IMR-90 (cell line): ENCODE measurements around the gene STOX2. TPM values are rescaled to one million over a fixed set of nuclear protein-coding genes. Genes with fewer than 3 reads are reported as not detected.
A peak's percentile ranks its signal among the peaks of the same experiment; 100 is the strongest.

Experiments
- ATAC-seq: fragments of 200-7000 bp; cut with Tn5 transposase; 2 replicates; pipeline ENCODE4 v1.9.1; 2020; ENCODE audit warnings: low read depth, mild to moderate bottlenecking, moderate library complexity
- BruUV-seq: library from RNA; stranded (reverse); fragments of 400-500 nt; replicated peaks from 2 replicates; lab custom pipeline; 2021; lab: Mats Ljungman, UMichigan
- CTCF ChIA-PET: fragments of 300-600 bp; formaldehyde crosslinking; extraction: SDS; loops from one replicate; lab custom pipeline; 2021; ENCODE audit warnings: antibody characterized with exemption; lab: Yijun Ruan, JAX
- POLR2A ChIA-PET: fragments of 300-600 bp; sonication (Branson Sonifier 250); formaldehyde crosslinking; loops from one replicate; lab custom pipeline; 2022; ENCODE audit warnings: antibody characterized with exemption; ENCODE audit not compliant: unreplicated experiment; lab: Charles Lee
- DNase-seq: peaks from one replicate; pipeline ENCODE4 v3.0.0; 2013
- H2AFZ ChIP-seq: replicated peaks from 2 replicates; pipeline ENCODE3; 2013; ENCODE audit warnings: low read length, mild to moderate bottlenecking; ENCODE audit not compliant: poor library complexity
- H2AK5ac ChIP-seq: 2 replicates; pipeline ENCODE4 v1.6.1; 2013; ENCODE audit warnings: low read depth, low read length, inconsistent platforms
- H2AK9ac ChIP-seq: replicated peaks from 2 replicates; pipeline ENCODE3; 2013; ENCODE audit warnings: mild to moderate bottlenecking, low read depth, low read length, moderate library complexity; ENCODE audit not compliant: poor library complexity
- H2BK120ac ChIP-seq: 2 replicates; pipeline ENCODE4 v1.6.1; 2013; ENCODE audit warnings: low read depth, low read length, inconsistent platforms
- H2BK15ac ChIP-seq: 3 replicates; pipeline ENCODE4 v1.6.1; 2013; ENCODE audit warnings: low read depth, low read length, inconsistent platforms
- H2BK20ac ChIP-seq: 2 replicates; pipeline ENCODE4 v1.6.1; 2013; ENCODE audit warnings: low read depth, mild to moderate bottlenecking, inconsistent platforms, low read length, moderate library complexity
- H2BK5ac ChIP-seq: 2 replicates; pipeline ENCODE4 v1.6.1; 2013; ENCODE audit warnings: mild to moderate bottlenecking, low read depth, low read length, inconsistent platforms; ENCODE audit not compliant: poor library complexity, severe bottlenecking
- H3K14ac ChIP-seq: replicated peaks from 2 replicates; pipeline ENCODE4 v1.6.1; 2013; ENCODE audit warnings: low read depth, low read length, inconsistent platforms
- H3K18ac ChIP-seq: 2 replicates; pipeline ENCODE4 v1.6.1; 2013; ENCODE audit warnings: low read depth, low read length, control low read depth
- H3K23ac ChIP-seq: 2 replicates; pipeline ENCODE4 v1.6.1; 2013; ENCODE audit warnings: low read depth, low read length, inconsistent platforms
- H3K27ac ChIP-seq: 2 replicates; pipeline ENCODE4 v1.5.1; 2013; ENCODE audit warnings: mild to moderate bottlenecking, control low read depth, low read length; ENCODE audit not compliant: insufficient read depth
- H3K27me3 ChIP-seq: 2 replicates; pipeline ENCODE4 v1.6.1; 2013; ENCODE audit warnings: low read length; ENCODE audit not compliant: control insufficient read depth, insufficient read depth
- H3K36me3 ChIP-seq: 2 replicates; pipeline ENCODE4 v1.6.1; 2013; ENCODE audit warnings: low read length, mixed read lengths; ENCODE audit not compliant: control insufficient read depth, insufficient read depth
- H3K4ac ChIP-seq: 2 replicates; pipeline ENCODE4 v1.6.1; 2013; ENCODE audit warnings: low read depth, low read length, inconsistent platforms
- H3K4me1 ChIP-seq: 2 replicates; pipeline ENCODE4 v1.6.1; 2013; ENCODE audit warnings: low read length, mixed read lengths; ENCODE audit not compliant: control insufficient read depth, insufficient read depth
- H3K4me2 ChIP-seq: 2 replicates; pipeline ENCODE4 v1.6.1; 2013; ENCODE audit warnings: low read depth, mild to moderate bottlenecking, control low read depth, low read length, moderate library complexity
- H3K4me3 ChIP-seq: 2 replicates; pipeline ENCODE4 v1.5.1; 2013; ENCODE audit warnings: low read depth, mild to moderate bottlenecking, control low read depth, low read length, moderate library complexity; ENCODE audit not compliant: insufficient read depth
- H3K56ac ChIP-seq: 2 replicates; pipeline ENCODE4 v1.6.1; 2013; ENCODE audit warnings: low read length, inconsistent platforms; ENCODE audit not compliant: insufficient read depth; ENCODE audit errors: extremely low read depth
- H3K79me1 ChIP-seq, 2 experiments: 2 replicates each; pipeline ENCODE4 v1.6.1; 2013; ENCODE audit warnings: low read length in 2 of 2, inconsistent platforms in 1 of 2, low read depth in 1 of 2
- H3K9ac ChIP-seq: 2 replicates; pipeline ENCODE4 v1.6.1; 2013; ENCODE audit warnings: low read depth, low read length, control low read depth
- H3K9me1 ChIP-seq: 2 replicates; pipeline ENCODE4 v1.6.1; 2013; ENCODE audit warnings: low read length, inconsistent platforms; ENCODE audit not compliant: insufficient read depth
- H3K9me3 ChIP-seq: 2 replicates; pipeline ENCODE4 v1.6.1; 2013; ENCODE audit warnings: low read length; ENCODE audit not compliant: control insufficient read depth, insufficient read depth
- H4K20me1 ChIP-seq: 2 replicates; pipeline ENCODE4 v1.6.1; 2013; ENCODE audit warnings: low read length, inconsistent platforms; ENCODE audit not compliant: insufficient read depth
- H4K5ac ChIP-seq: 2 replicates; pipeline ENCODE4 v1.6.1; 2013; ENCODE audit warnings: mild to moderate bottlenecking, low read depth, low read length, control low read depth
- H4K8ac ChIP-seq, 2 experiments: 2 replicates each; pipeline ENCODE4 v1.6.1; 2013; ENCODE audit warnings: low read depth in 2 of 2, low read length in 2 of 2, control low read depth in 1 of 2, inconsistent platforms in 1 of 2
- H4K91ac ChIP-seq: 2 replicates; pipeline ENCODE4 v1.6.1; 2013; ENCODE audit warnings: low read depth, low read length, inconsistent platforms; ENCODE audit not compliant: insufficient read depth
- BHLHE40 ChIP-seq: fragments of 150-350 bp; IDR thresholded peaks from 2 replicates; pipeline ENCODE4 v1.6.1; 2016; ENCODE audit warnings: mild to moderate bottlenecking, low read depth, low read length
- CEBPB ChIP-seq: IDR thresholded peaks from 2 replicates; pipeline ENCODE4 v1.6.1; 2012; ENCODE audit warnings: low read depth, low read length, improper control_type of control experiment
- CHD1 ChIP-seq: IDR thresholded peaks from 2 replicates; pipeline ENCODE4 v1.6.1; 2012; ENCODE audit warnings: low read depth, low read length, improper control_type of control experiment
- CTCF ChIP-seq: conservative IDR thresholded peaks from 2 replicates; pipeline ENCODE4 v1.5.1; 2012; ENCODE audit warnings: mild to moderate bottlenecking, low read depth, low read length, improper control_type of control experiment
- ELK1 ChIP-seq: fragments of 150-350 bp; IDR thresholded peaks from 2 replicates; pipeline ENCODE4 v1.6.1; 2016; ENCODE audit warnings: low read depth, mild to moderate bottlenecking, low read length, moderate library complexity, borderline replicate concordance
- FOS ChIP-seq: fragments of 150-350 bp; IDR thresholded peaks from 2 replicates; pipeline ENCODE4 v1.6.1; 2016; ENCODE audit warnings: low read depth, low read length
- MAFK ChIP-seq: IDR thresholded peaks from 2 replicates; pipeline ENCODE4 v1.6.1; 2012; ENCODE audit warnings: low read depth, low read length, improper control_type of control experiment
- MAZ ChIP-seq: IDR thresholded peaks from 2 replicates; pipeline ENCODE4 v1.6.1; 2012; ENCODE audit warnings: low read depth, mild to moderate bottlenecking, low read length, improper control_type of control experiment, moderate library complexity, borderline replicate concordance
- MXI1 ChIP-seq: IDR thresholded peaks from 2 replicates; pipeline ENCODE4 v1.6.1; 2012; ENCODE audit warnings: low read depth, mild to moderate bottlenecking, low read length, moderate library complexity, borderline replicate concordance
- NFE2L2 ChIP-seq: fragments of 150-350 bp; IDR thresholded peaks from 2 replicates; pipeline ENCODE4 v1.6.1; 2016; ENCODE audit warnings: low read depth, mild to moderate bottlenecking, low read length
- POLR2A ChIP-seq: IDR thresholded peaks from 2 replicates; pipeline ENCODE4 v1.6.1; 2012; ENCODE audit warnings: mild to moderate bottlenecking, low read depth, low read length
- RAD21 ChIP-seq: IDR thresholded peaks from 2 replicates; pipeline ENCODE4 v1.6.1; 2012; ENCODE audit warnings: low read length, improper control_type of control experiment
- RCOR1 ChIP-seq: IDR thresholded peaks from 2 replicates; pipeline ENCODE4 v1.6.1; 2012; ENCODE audit warnings: mild to moderate bottlenecking, low read length, improper control_type of control experiment; ENCODE audit not compliant: insufficient replicate concordance
- RFX5 ChIP-seq: IDR thresholded peaks from 2 replicates; pipeline ENCODE4 v1.8.0; 2012; ENCODE audit warnings: low read depth, mild to moderate bottlenecking, low read length, moderate library complexity
- SMC3 ChIP-seq: fragments of 150-350 bp; IDR thresholded peaks from 2 replicates; pipeline ENCODE4 v1.6.1; 2016; ENCODE audit warnings: low read depth, mild to moderate bottlenecking, antibody characterized with exemption, low read length, moderate library complexity
- USF2 ChIP-seq: fragments of 150-350 bp; IDR thresholded peaks from 2 replicates; pipeline ENCODE4 v1.6.1; 2017; ENCODE audit warnings: mild to moderate bottlenecking, antibody characterized with exemption, low read length, low read depth
- WGBS, 2 experiments: methylation state at CpG; one replicate each; pipeline versions ENCODE4 v1.1.5 to v1.1.7; 2013; ENCODE audit warnings: missing lambda C conversion rate in 2 of 2; ENCODE audit not compliant: insufficient read length in 1 of 2; ENCODE audit errors: extremely low coverage in 2 of 2; 5-methylcytosine and 5-hydroxymethylcytosine counted together
- dilution Hi-C: fragments of 300-500 bp; cut with HindIII; formaldehyde crosslinking; loops from one replicate; pipeline ENCODE4 v1.14.3; 2018; ENCODE audit warnings: low sequenced_read_pairs; ENCODE audit not compliant: unreplicated experiment
- in situ Hi-C: fragments of 300-500 bp; cut with MboI; formaldehyde crosslinking; loops from 3 replicates; pipeline ENCODE4 v1.14.3; 2019; ENCODE audit warnings: low sequenced_read_pairs, inconsistent platforms, mixed read lengths
- intact Hi-C: fragments of 100-400 bp; cut with micrococcal nuclease; formaldehyde crosslinking; loops from 2 replicates; pipeline ENCODE4 v1.10.0; 2022
- polyA plus RNA-seq, 3 experiments: library from polyadenylated mRNA; depleted of rRNA; stranded (reverse); fragments of >200 nt; gene quantifications; 2 replicates each; pipeline ENCODE4 v1.2.3, GENCODE V29; 2012; ENCODE audit warnings: low replicate concordance in 1 of 3
- total RNA-seq: library from RNA; depleted of rRNA; stranded (reverse); fragments of >200 nt; gene quantifications from 2 replicates; pipeline ENCODE4 v1.2.3, GENCODE V29; 2012

STOX2 gene
- total and polyA plus RNA-seq, 2 of the 4 experiments (the other 2 are of a cell fraction) = 1.1 to 5.4 TPM

GRCh38 chr4:184011826-184012380 lies 106.8 kb downstream of the STOX2 start:
- H3K27me3 ChIP-seq = no peaks in the 10 kb centered on the region
- BruUV-seq = no TSS peak
- H4K5ac ChIP-seq = no peak overlapping the region
- H3K79me1 ChIP-seq = no peaks in the 10 kb centered on the region
- no peak overlapping the region for H3K4me3 ChIP-seq
- no peak overlapping the region for H3K23ac ChIP-seq
- H3K56ac ChIP-seq = no peak overlapping the region
- H2AK9ac ChIP-seq = peak overlapping the region; percentile 26
- H4K20me1 ChIP-seq = no peaks in the 10 kb centered on the region
- CTCF ChIA-PET = no interaction called here
- intact Hi-C loops = no loop called here
- peaks cover 2% of the 10 kb centered on the region; the same call in 1 of the 2 replicates for H3K9me3 ChIP-seq
- peak overlapping the region in 1 of 2 experiments; percentile 42; a peak in 1 of 4 replicates for H4K8ac ChIP-seq
- no peak overlapping the region for H3K4me2 ChIP-seq
- H3K27ac ChIP-seq = no peak overlapping the region
- TF ChIP-seq CTCF (no peak), MAZ (no peak), POLR2A (no peak), SMC3 (no peak), CHD1 (no peak), ELK1 (no peak), FOS (no peak), CEBPB (no peak), USF2 (no peak), BHLHE40 (no peak), MAFK (no peak), RCOR1 (no peak), MXI1 (no peak), RFX5 (no peak), NFE2L2 (no peak), RAD21 (no peak)
- dilution Hi-C loops = no loop called here
- peak overlapping the region; percentile 49; the same call in 1 of the 2 replicates for H2BK120ac ChIP-seq
- H3K4me1 ChIP-seq = peaks cover 9% of the 10 kb centered on the region
- in situ Hi-C loops = no loop called here
- H2BK5ac ChIP-seq = no peak overlapping the region
- ATAC-seq (no peak), DNase-seq (no peak)
- no peak overlapping the region for H2AFZ ChIP-seq
- peaks cover 4% of the 10 kb centered on the region; the same call in 1 of the 2 replicates for H3K9me1 ChIP-seq
- 0 out of 2 replicates have a peak overlapping the region, but pooled peaks have one; percentile 51 for H3K4ac ChIP-seq
- H2BK15ac ChIP-seq = no peak overlapping the region
- no peak overlapping the region for H4K91ac ChIP-seq
- POLR2A ChIA-PET = no interaction called here
- H3K18ac ChIP-seq = no peak overlapping the region
- H3K9ac ChIP-seq = no peak overlapping the region
- no peak overlapping the region; the same call in 1 of the 2 replicates for H3K14ac ChIP-seq
- 0 out of 2 replicates have a peak overlapping the region, but pooled peaks have one; percentile 5 for H2AK5ac ChIP-seq
- no peak overlapping the region for H2BK20ac ChIP-seq
- H3K36me3 ChIP-seq = peaks cover 27% of the 10 kb centered on the region
- WGBS, 2 experiments = no CpG with 5 or more reads among the region's 2 CpGs
